Osteocyte (in vitro differentiated cells): ENCODE results near the gene SYT7. TPM values are rescaled to one million over a fixed set of nuclear protein-coding genes. Genes with fewer than 3 reads are reported as not detected.

Experiments used
- DNase-seq: peaks from one replicate; pipeline ENCODE4 v3.0.0; 2021; ENCODE audit warnings: mixed read lengths; ENCODE audit not compliant: unreplicated experiment; ENCODE audit errors: extremely low spot score
- H3K27ac Mint-ChIP-seq: one replicate; pipeline ENCODE4 v1.8.0; 2021; ENCODE audit warnings: mild to moderate bottlenecking, mixed read lengths; ENCODE audit not compliant: unreplicated experiment
- H3K27me3 Mint-ChIP-seq: one replicate; pipeline ENCODE4 v1.8.0; 2021; ENCODE audit warnings: mixed read lengths; ENCODE audit not compliant: unreplicated experiment
- H3K36me3 Mint-ChIP-seq: one replicate; pipeline ENCODE4 v1.8.0; 2021; ENCODE audit warnings: mixed read lengths; ENCODE audit not compliant: unreplicated experiment
- H3K4me1 Mint-ChIP-seq: one replicate; pipeline ENCODE4 v1.8.0; 2021; ENCODE audit warnings: mixed read lengths; ENCODE audit not compliant: unreplicated experiment
- H3K4me3 Mint-ChIP-seq: one replicate; pipeline ENCODE4 v1.8.0; 2021; ENCODE audit warnings: mild to moderate bottlenecking, moderate library complexity, mixed read lengths; ENCODE audit not compliant: unreplicated experiment
- H3K9me3 Mint-ChIP-seq: one replicate; pipeline ENCODE4 v1.8.0; 2021; ENCODE audit warnings: mixed read lengths; ENCODE audit not compliant: unreplicated experiment
- total RNA-seq: library from RNA; stranded (reverse); gene quantifications from 2 replicates; pipeline ENCODE4 v1.2.1, GENCODE V29; 2021
- TF ChIP-seq, protein P1 (sequence below): fragments of 200-600 bp; sonication (generic); IDR thresholded peaks from 2 replicates; pipeline ENCODE4 v1.5.0; 2021; ENCODE audit warnings: antibody characterized with exemption, mild to moderate bottlenecking, moderate library complexity

The SYT7 gene
- total RNA-seq, 1 donor from 2014 or later = 0.11 TPM

GRCh38 chr11:61613870-61614269 lies 33.0 kb upstream of the SYT7 start:
- H3K27ac Mint-ChIP-seq = no peak overlapping the region
- H3K4me1 Mint-ChIP-seq = peaks cover 18% of the 10 kb centered on the region
- peaks cover 3% of the 10 kb centered on the region for H3K9me3 Mint-ChIP-seq
- TF ChIP-seq, protein P1, sequence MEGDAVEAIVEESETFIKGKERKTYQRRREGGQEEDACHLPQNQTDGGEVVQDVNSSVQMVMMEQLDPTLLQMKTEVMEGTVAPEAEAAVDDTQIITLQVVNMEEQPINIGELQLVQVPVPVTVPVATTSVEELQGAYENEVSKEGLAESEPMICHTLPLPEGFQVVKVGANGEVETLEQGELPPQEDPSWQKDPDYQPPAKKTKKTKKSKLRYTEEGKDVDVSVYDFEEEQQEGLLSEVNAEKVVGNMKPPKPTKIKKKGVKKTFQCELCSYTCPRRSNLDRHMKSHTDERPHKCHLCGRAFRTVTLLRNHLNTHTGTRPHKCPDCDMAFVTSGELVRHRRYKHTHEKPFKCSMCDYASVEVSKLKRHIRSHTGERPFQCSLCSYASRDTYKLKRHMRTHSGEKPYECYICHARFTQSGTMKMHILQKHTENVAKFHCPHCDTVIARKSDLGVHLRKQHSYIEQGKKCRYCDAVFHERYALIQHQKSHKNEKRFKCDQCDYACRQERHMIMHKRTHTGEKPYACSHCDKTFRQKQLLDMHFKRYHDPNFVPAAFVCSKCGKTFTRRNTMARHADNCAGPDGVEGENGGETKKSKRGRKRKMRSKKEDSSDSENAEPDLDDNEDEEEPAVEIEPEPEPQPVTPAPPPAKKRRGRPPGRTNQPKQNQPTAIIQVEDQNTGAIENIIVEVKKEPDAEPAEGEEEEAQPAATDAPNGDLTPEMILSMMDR = no peak
- H3K36me3 Mint-ChIP-seq = peaks cover 3% of the 10 kb centered on the region
- H3K4me3 Mint-ChIP-seq = no peak overlapping the region
- H3K27me3 Mint-ChIP-seq = peaks cover 19% of the 10 kb centered on the region
- no peak for DNase-seq

GRCh38 chr11:61613051-61613450 lies 32.2 kb upstream of the SYT7 start:
- DNase-seq = no peak
- H3K27me3 Mint-ChIP-seq = peaks cover 19% of the 10 kb centered on the region
- H3K27ac Mint-ChIP-seq = no peak overlapping the region
- peaks cover 3% of the 10 kb centered on the region for H3K36me3 Mint-ChIP-seq
- TF ChIP-seq, protein P1 = no peak
- H3K9me3 Mint-ChIP-seq = peaks cover 3% of the 10 kb centered on the region
- H3K4me1 Mint-ChIP-seq = peaks cover 14% of the 10 kb centered on the region
- no peak overlapping the region for H3K4me3 Mint-ChIP-seq

DNA sequence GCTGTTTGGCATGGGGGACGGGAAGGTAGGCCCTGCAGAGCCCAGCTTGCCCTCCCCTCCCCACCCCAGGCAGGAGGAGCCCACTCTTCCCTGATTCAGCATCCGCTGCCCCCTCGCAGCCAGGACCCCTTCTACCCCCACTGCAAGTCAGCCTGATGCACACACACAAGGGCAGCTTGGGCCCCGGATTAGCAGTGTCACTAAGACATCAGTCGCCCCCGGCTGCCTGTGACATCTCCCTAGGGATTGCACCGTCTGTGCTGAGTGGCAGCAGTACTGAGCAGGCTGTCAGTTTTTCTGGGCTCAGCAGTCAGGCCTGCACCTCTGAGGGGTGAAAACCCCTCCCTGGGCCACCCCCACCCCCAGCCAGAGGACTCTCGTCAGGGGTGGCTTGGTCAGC lies 30.4 kb upstream of the SYT7 start:
- Mint-ChIP-seq H3K4me3 (no peak overlapping the region), H3K27me3 (peaks cover 20% of the 10 kb centered on the region), H3K27ac (no peak overlapping the region), H3K9me3 (peaks cover 3% of the 10 kb centered on the region), H3K36me3 (peaks cover 3% of the 10 kb centered on the region), H3K4me1 (peaks cover 8% of the 10 kb centered on the region)
- TF ChIP-seq, protein P1 = no peak
- no peak for DNase-seq

- no peak overlapping the region for H3K27ac Mint-ChIP-seq
- H3K36me3 Mint-ChIP-seq = peaks cover 3% of the 10 kb centered on the region
- peaks cover 3% of the 10 kb centered on the region for H3K9me3 Mint-ChIP-seq
- DNase-seq = no peak
- TF ChIP-seq, protein P1 = no peak
- H3K27me3 Mint-ChIP-seq = peaks cover 24% of the 10 kb centered on the region
- H3K4me1 Mint-ChIP-seq = peaks cover 8% of the 10 kb centered on the region
- no peak overlapping the region for H3K4me3 Mint-ChIP-seq
These were observed 30.0 kb upstream of the SYT7 start for GRCh38 chr11:61610905-61611304.

DNA sequence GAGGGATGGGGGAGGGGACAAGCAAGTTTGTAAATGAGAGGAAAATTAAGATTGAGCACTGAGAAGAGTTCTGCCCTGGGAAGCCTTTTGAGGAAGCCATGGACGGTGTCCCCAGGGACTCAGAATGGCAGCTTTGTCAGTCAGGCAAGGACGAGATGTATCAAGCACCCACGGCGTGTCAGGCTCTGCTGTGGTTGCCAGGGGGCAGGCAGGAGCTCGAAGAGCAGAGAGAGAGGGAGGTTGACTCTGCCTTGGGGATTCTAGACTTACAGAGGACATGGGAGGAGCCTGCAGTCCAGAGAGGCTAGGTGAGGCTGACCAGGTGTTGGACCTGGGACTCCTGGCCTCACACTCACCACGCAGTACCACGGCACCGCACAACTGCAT lies 29.1 kb upstream of the SYT7 start:
- Mint-ChIP-seq H3K9me3 (peaks cover 3% of the 10 kb centered on the region), H3K36me3 (peaks cover 3% of the 10 kb centered on the region), H3K4me1 (peaks cover 8% of the 10 kb centered on the region), H3K4me3 (no peak overlapping the region), H3K27me3 (peaks cover 34% of the 10 kb centered on the region), H3K27ac (no peak overlapping the region)
- no peak for DNase-seq
- TF ChIP-seq, protein P1 = no peak
